Cardiac fibroblast (primary cell): ENCODE results near the gene THSD4.
"Not testable (repeated sequence)": the region's sequence is repeated elsewhere in the genome, so short reads cannot be mapped to it uniquely, and the experiment has no call there.

ENCODE experiments used
- DNase-seq, 2 donors: peaks; one replicate each; pipeline versions ENCODE4 v3.0.0 to v3.0.0-alpha.2; 2010; ENCODE audit warnings: low read depth in 2 of 2
- H3K4me3 ChIP-seq, 2 donors: replicated peaks in 1 of 2; 1 replicate in 1 of 2; 2 replicates in 1 of 2; pipeline ENCODE4 v1.5.1; 2011; ENCODE audit warnings: low read depth in 2 of 2, low read length in 2 of 2, mild to moderate bottlenecking in 2 of 2, moderate library complexity in 1 of 2
- TF ChIP-seq, protein P1 (sequence below): IDR thresholded peaks from one replicate; pipeline ENCODE4 v1.5.1; 2011; ENCODE audit warnings: low read depth, mild to moderate bottlenecking, low read length, inconsistent platforms

Gene THSD4

GRCh38 chr15:71723344-71723743 is 608.1 kb downstream of the THSD4 start:
- no peak overlapping the region for H3K4me3 ChIP-seq
- no peak for DNase-seq
- TF ChIP-seq, protein P1, sequence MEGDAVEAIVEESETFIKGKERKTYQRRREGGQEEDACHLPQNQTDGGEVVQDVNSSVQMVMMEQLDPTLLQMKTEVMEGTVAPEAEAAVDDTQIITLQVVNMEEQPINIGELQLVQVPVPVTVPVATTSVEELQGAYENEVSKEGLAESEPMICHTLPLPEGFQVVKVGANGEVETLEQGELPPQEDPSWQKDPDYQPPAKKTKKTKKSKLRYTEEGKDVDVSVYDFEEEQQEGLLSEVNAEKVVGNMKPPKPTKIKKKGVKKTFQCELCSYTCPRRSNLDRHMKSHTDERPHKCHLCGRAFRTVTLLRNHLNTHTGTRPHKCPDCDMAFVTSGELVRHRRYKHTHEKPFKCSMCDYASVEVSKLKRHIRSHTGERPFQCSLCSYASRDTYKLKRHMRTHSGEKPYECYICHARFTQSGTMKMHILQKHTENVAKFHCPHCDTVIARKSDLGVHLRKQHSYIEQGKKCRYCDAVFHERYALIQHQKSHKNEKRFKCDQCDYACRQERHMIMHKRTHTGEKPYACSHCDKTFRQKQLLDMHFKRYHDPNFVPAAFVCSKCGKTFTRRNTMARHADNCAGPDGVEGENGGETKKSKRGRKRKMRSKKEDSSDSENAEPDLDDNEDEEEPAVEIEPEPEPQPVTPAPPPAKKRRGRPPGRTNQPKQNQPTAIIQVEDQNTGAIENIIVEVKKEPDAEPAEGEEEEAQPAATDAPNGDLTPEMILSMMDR, result no peak

GRCh38 chr15:71725207-71725955 is 610.1 kb downstream of the THSD4 start:
- not testable (repeated sequence) for H3K4me3 ChIP-seq
- peak; percentile 34 to 55 for DNase-seq

GRCh38 chr15:71728881-71729280 is 613.6 kb downstream of the THSD4 start:
- TF ChIP-seq, protein P1, result no peak
- no peak for DNase-seq
- H3K4me3 ChIP-seq, result no peak overlapping the region

DNA sequence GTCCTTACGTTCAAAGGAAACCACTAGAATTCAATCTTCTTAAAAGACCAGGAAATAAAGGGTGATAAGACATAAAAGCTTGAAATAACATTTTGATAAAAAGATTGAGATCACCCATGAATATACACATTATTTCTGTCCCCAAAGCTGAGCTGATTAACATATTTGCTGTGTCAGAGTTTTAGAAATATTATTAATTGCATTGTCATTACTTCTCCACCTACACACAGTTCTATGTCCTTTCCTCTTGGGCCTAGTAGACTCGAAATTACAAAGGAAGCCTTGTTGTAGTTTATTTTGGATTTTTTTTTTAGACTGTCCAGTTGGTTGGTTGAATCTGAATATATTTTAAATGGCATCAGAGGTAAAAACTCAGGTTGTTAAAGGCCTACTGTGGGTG is 614.0 kb downstream of the THSD4 start:
- TF ChIP-seq, protein P1, result no peak

GRCh38 chr15:71730277-71731144 is 615.2 kb downstream of the THSD4 start:
- TF ChIP-seq, protein P1, result peak; percentile 78
- peak; percentile 84 to 85 for DNase-seq
- no peak overlapping the region for H3K4me3 ChIP-seq

More for the DNA sequence above, 614.0 kb downstream of the THSD4 start:
- no peak overlapping the region for H3K4me3 ChIP-seq
- no peak for DNase-seq

DNA sequence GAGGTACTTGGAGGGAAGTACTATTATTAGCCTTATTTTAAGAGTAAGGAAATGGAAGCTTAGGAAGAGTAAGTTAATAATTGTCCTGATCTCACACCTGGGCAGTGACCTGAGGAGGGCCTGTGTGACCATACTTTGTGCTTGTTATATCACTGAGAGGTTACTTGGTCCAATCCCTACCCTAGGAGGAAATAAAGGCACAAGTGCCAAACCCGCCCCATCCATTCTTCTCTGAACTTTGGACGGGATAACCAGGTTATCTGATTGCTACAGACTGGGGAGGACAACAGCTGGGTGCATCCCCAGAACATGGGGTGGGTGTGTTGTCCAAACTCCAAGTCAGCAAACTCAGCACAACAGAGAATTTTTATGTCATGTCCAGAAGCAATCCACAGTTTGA is 617.4 kb downstream of the THSD4 start:
- TF ChIP-seq, protein P1, result no peak
- no peak for DNase-seq
- no peak overlapping the region for H3K4me3 ChIP-seq

GRCh38 chr15:71733122-71733521 is 617.9 kb downstream of the THSD4 start:
- no peak overlapping the region for H3K4me3 ChIP-seq
- DNase-seq, result no peak
- TF ChIP-seq, protein P1, result no peak
